Keratinocyte (primary cell): ENCODE measurements around the gene CLCNKB. TPM values are rescaled to one million over a fixed set of nuclear protein-coding genes. Genes with fewer than 3 reads are reported as not detected.

ENCODE experiments used
- DNase-seq: peaks from one replicate; pipeline ENCODE4 v3.0.0-alpha.2; 2011; ENCODE audit warnings: low read depth, missing footprints, low spot score
- FAIRE-seq: peaks from 2 replicates; lab custom pipeline; 2011; peaks lifted over from hg19 to GRCh38; lab: Jason Lieb, UNC
- H2AFZ ChIP-seq: 2 replicates; pipeline ENCODE4 v1.6.0; 2012; ENCODE audit warnings: low read length, control low read depth, inconsistent platforms; ENCODE audit not compliant: control insufficient read depth
- H3K27ac ChIP-seq: 2 replicates; pipeline ENCODE4 v1.5.1; 2011; ENCODE audit warnings: low read length; ENCODE audit not compliant: control insufficient read depth, insufficient read depth
- H3K27me3 ChIP-seq: 3 replicates; pipeline ENCODE4 v1.6.0; 2011; ENCODE audit warnings: low read length; ENCODE audit not compliant: control insufficient read depth, insufficient read depth; ENCODE audit errors: extremely low read depth
- H3K36me3 ChIP-seq, 2 experiments: 2 replicates in 1 of 2; 3 replicates in 1 of 2; pipeline ENCODE4 v1.5.1; 2011; ENCODE audit warnings: low read length in 2 of 2, mild to moderate bottlenecking in 1 of 2; ENCODE audit not compliant: control insufficient read depth in 2 of 2, insufficient read depth in 2 of 2; ENCODE audit errors: extremely low read depth in 1 of 2
- H3K4me1 ChIP-seq: 3 replicates; pipeline ENCODE4 v1.5.1; 2011; ENCODE audit warnings: low read length; ENCODE audit not compliant: control insufficient read depth, insufficient read depth; ENCODE audit errors: extremely low read depth
- H3K4me2 ChIP-seq: 3 replicates; pipeline ENCODE4 v1.6.0; 2011; ENCODE audit warnings: low read depth, low read length; ENCODE audit not compliant: control insufficient read depth, insufficient read depth; ENCODE audit errors: extremely low read depth
- H3K4me3 ChIP-seq, 3 experiments: fragments of 200-600 bp in 1 of 3; sonication (generic) in 1 of 3; 2 replicates in 2 of 3; 3 replicates in 1 of 3; pipeline ENCODE4 v1.5.1; 2011 to 2016; ENCODE audit warnings: low read length in 3 of 3, mild to moderate bottlenecking in 3 of 3, control low read depth in 2 of 3, inconsistent platforms in 1 of 3, low read depth in 1 of 3, mixed read lengths in 1 of 3, mixed run types in 1 of 3, moderate library complexity in 1 of 3; ENCODE audit not compliant: control insufficient read depth in 2 of 3, insufficient read depth in 2 of 3; ENCODE audit errors: extremely low read depth in 1 of 3
- H3K79me2 ChIP-seq: 2 replicates; pipeline ENCODE4 v1.6.0; 2012; ENCODE audit warnings: low read length; ENCODE audit not compliant: control insufficient read depth, insufficient read depth
- H3K9ac ChIP-seq: 3 replicates; pipeline ENCODE4 v1.6.0; 2011; ENCODE audit warnings: low read length; ENCODE audit not compliant: control insufficient read depth, insufficient read depth; ENCODE audit errors: extremely low read depth
- H3K9me1 ChIP-seq: 3 replicates; pipeline ENCODE4 v1.6.0; 2011; ENCODE audit warnings: low read length; ENCODE audit not compliant: control insufficient read depth, insufficient read depth; ENCODE audit errors: extremely low read depth
- H3K9me3 ChIP-seq: 2 replicates; pipeline ENCODE4 v1.5.1; 2012; ENCODE audit warnings: low read depth, low read length; ENCODE audit not compliant: control insufficient read depth
- H4K20me1 ChIP-seq: 3 replicates; pipeline ENCODE4 v1.6.0; 2011; ENCODE audit warnings: low read length; ENCODE audit not compliant: control insufficient read depth, insufficient read depth; ENCODE audit errors: extremely low read depth
- CTCF ChIP-seq, 3 experiments: IDR thresholded peaks in 1 of 3; conservative IDR thresholded peaks in 1 of 3; optimal IDR thresholded peaks in 1 of 3; 2 replicates in 2 of 3; 3 replicates in 1 of 3; pipeline versions ENCODE3 to v1.5.1; 2011; ENCODE audit warnings: low read length in 3 of 3, mild to moderate bottlenecking in 3 of 3, moderate library complexity in 2 of 3, control low read depth in 1 of 3, inconsistent platforms in 1 of 3; ENCODE audit not compliant: insufficient read depth in 2 of 3; ENCODE audit errors: extremely low read depth in 1 of 3
- EZH2 ChIP-seq: IDR thresholded peaks from one replicate; pipeline ENCODE4 v1.6.1; 2012; ENCODE audit warnings: inconsistent platforms, mild to moderate bottlenecking, low read length, moderate library complexity
- dilution Hi-C: fragments of 300-500 bp; cut with MboI; formaldehyde crosslinking; loops from one replicate; pipeline ENCODE4 v1.7.0; 2020; ENCODE audit warnings: low sequenced_read_pairs; ENCODE audit not compliant: extremely low pct_ligation_motif_present
- polyA plus RNA-seq, 5 experiments: library from polyadenylated mRNA; depleted of rRNA in 3 of 5; stranded (reverse) in 3 of 5; stranded (forward) in 1 of 5; unstranded in 1 of 5; fragments of >200 nt; gene quantifications; 1 replicate in 1 of 5; 2 replicates in 3 of 5; 3 replicates in 1 of 5; pipeline versions ENCODE4 v1.2.1 to v1.2.3, GENCODE V29; 2011 to 2012; ENCODE audit warnings: missing spikeins in 2 of 5, low read depth in 1 of 5, low replicate concordance in 1 of 5

The CLCNKB gene
- polyA plus RNA-seq, 1 donor (not counting 4 experiments of a cell fraction or from before 2014, with no cell fraction given), result not detected

GRCh38 chr1:16092923-16093511 lies 49.4 kb downstream of the CLCNKB start:
- Histone ChIP-seq H3K9me3 (no peaks in the 10 kb centered on the region), H3K27me3 (peaks cover 22% of the 10 kb centered on the region), H3K27ac (no peak overlapping the region), H3K36me3 (no peaks in the 10 kb centered on the region), H3K4me1 (no peaks in the 10 kb centered on the region), H3K4me2 (no peak overlapping the region), H3K4me3 (no peak overlapping the region), H3K79me2 (no peaks in the 10 kb centered on the region), H2AFZ (no peak overlapping the region), H3K9ac (no peak overlapping the region), H4K20me1 (no peaks in the 10 kb centered on the region), H3K9me1 (no peaks in the 10 kb centered on the region)
- TF ChIP-seq EZH2 (no peak), CTCF (optimal IDR thresholded peaks at IDR 0.05 in 1 of 3, IDR thresholded peaks at IDR 0.05 in 1 of 3, conservative IDR thresholded peaks at IDR 0.05 in 1 of 3; ENCODE audit: extremely low read depth in 1 of 3, insufficient read depth in 2 of 3, low read length in 3 of 3) (no peak)
- no peak for FAIRE-seq
- dilution Hi-C loops, result no loop called here
- DNase-seq, result no peak

DNA sequence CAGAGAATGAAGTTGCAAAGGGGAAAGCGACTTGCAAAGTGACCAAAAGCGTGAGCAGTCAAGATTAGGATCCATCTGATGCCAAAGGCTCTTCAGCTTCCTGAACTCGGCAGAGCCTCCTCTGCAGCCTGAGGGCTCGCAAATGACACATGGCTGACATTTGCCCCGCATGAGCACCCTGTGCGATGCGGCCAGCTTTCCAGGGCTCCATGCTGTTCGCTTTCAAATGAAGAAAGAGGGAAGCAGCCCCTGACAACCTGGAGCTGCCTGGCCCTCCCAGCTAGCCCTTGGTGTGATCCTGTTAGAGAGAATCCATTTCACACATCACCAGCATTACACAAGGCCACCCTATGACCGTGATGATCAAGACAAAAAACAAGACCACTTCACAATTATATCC lies 50.0 kb downstream of the CLCNKB start:
- Histone ChIP-seq H3K36me3 (no peaks in the 10 kb centered on the region), H4K20me1 (no peaks in the 10 kb centered on the region), H3K9ac (no peak overlapping the region), H3K4me3 (no peak overlapping the region), H2AFZ (no peak overlapping the region), H3K27ac (no peak overlapping the region), H3K4me2 (no peak overlapping the region), H3K27me3 (peaks cover 22% of the 10 kb centered on the region), H3K9me3 (no peaks in the 10 kb centered on the region), H3K4me1 (no peaks in the 10 kb centered on the region), H3K9me1 (no peaks in the 10 kb centered on the region), H3K79me2 (no peaks in the 10 kb centered on the region)
- FAIRE-seq (no peak), DNase-seq (no peak)
- TF ChIP-seq CTCF (optimal IDR thresholded peaks at IDR 0.05 in 1 of 3, IDR thresholded peaks at IDR 0.05 in 1 of 3, conservative IDR thresholded peaks at IDR 0.05 in 1 of 3; ENCODE audit: extremely low read depth in 1 of 3, insufficient read depth in 2 of 3, low read length in 3 of 3) (no peak), EZH2 (no peak)
- dilution Hi-C loops, result no loop called here
